A549 treated with ZK216348 at 1 μM for 4 hours (cell line): ENCODE results near the gene CCDC87. TPM values are rescaled to one million over a fixed set of nuclear protein-coding genes. Genes with fewer than 3 reads are reported as not detected.

Experiments used
- total RNA-seq: library from RNA; stranded (reverse); fragments of 200-300 nt; extraction: Qiagen RNA extraction; gene quantifications from 5 replicates; pipeline ENCODE4 v1.2.3, GENCODE V29; 2022; ENCODE audit warnings: low read depth

The CCDC87 gene
- 0.55 to 0.85 TPM (median 0.79 TPM) in 5 replicates for total RNA-seq

GRCh38 chr11:66592457-66593302 is at the start of gene CCDC87, which contains the start of gene CCS:
TSS of gene CCDC87 (minus strand) at chr11:66593063. CDS start at chr11:66593015, 48 bp downstream.
TSS of gene CCS (plus strand) at chr11:66593185. CDS start at chr11:66593262, 77 bp downstream.

GRCh38 chr11:66638177-66639065 is 45.6 kb upstream of the CCDC87 start, which contains the start of gene RBM4:
TSS of gene RBM4 (plus strand) at chr11:66638703. CDS start at chr11:66639712, 1,009 bp downstream.

GRCh38 chr11:66616379-66617154 is 23.7 kb upstream of the CCDC87 start, which contains the start of gene RBM14:
TSS of gene RBM14 (plus strand) at chr11:66616630. CDS start at chr11:66616721, 91 bp downstream.

GRCh38 chr11:66568124-66568916 is 24.5 kb downstream of the CCDC87 start, which contains the start of gene CTSF:
TSS of gene CTSF (minus strand) at chr11:66568606. CDS start at chr11:66568486, 120 bp downstream.

GRCh38 chr11:66546368-66546965 is 46.4 kb downstream of the CCDC87 start, which contains the start of gene ACTN3:
TSS of gene ACTN3 (plus strand) at chr11:66546903. CDS start at chr11:66546938, 35 bp downstream.

GRCh38 chr11:66545701-66546367 is 47.0 kb downstream of the CCDC87 start, which contains the start of gene ZDHHC24:
TSS of gene ZDHHC24 (minus strand) at chr11:66546048. CDS start at chr11:66546003, 45 bp downstream.

Other genes starting within 250 kb of the CCDC87 start
- 68.8 to 102 TPM (median 87.9 TPM) in 5 replicates for gene BRMS1, start 248.0 kb downstream of the CCDC87 start, total RNA-seq
- 11.0 to 19.7 TPM (median 18.7 TPM) in 5 replicates for gene B4GAT1, start 245.4 kb downstream of the CCDC87 start, total RNA-seq
- 2.5 to 5.8 TPM (median 5.7 TPM) in 5 replicates for gene SLC29A2, start 221.3 kb downstream of the CCDC87 start, total RNA-seq
- gene NPAS4, start 172.0 kb downstream of the CCDC87 start, total RNA-seq: not detected in 5 replicates
- gene MRPL11, start 154.2 kb downstream of the CCDC87 start, total RNA-seq: 81.3 to 121 TPM (median 106 TPM) in 5 replicates
- gene PELI3, start 126.2 kb downstream of the CCDC87 start, total RNA-seq: 3.1 to 6.5 TPM (median 5.5 TPM) in 5 replicates
- gene DPP3, start 112.6 kb downstream of the CCDC87 start, total RNA-seq: 49.5 to 57.7 TPM (median 55.3 TPM) in 5 replicates
- gene BBS1, start 82.4 kb downstream of the CCDC87 start, total RNA-seq: 7.7 to 11.6 TPM (median 9.6 TPM) in 5 replicates
- gene ZDHHC24, start 47.0 kb downstream of the CCDC87 start, total RNA-seq: 5.8 to 15.5 TPM (median 14.5 TPM) in 5 replicates
- gene ACTN3, start 46.2 kb downstream of the CCDC87 start, total RNA-seq: 0.15 TPM in 1 of 5 replicates, not detected in the others
- gene CTSF, start 24.5 kb downstream of the CCDC87 start, total RNA-seq: 27.1 to 40.9 TPM (median 32.9 TPM) in 5 replicates
- gene CCS, start 122 bp upstream of the CCDC87 start, total RNA-seq: 22.1 to 34.1 TPM (median 30.4 TPM) in 5 replicates
- 60.9 to 78.4 TPM (median 72.6 TPM) in 5 replicates for gene RBM14, start 23.6 kb upstream of the CCDC87 start, total RNA-seq
- 132 to 155 TPM (median 137 TPM) in 5 replicates for gene RBM4, start 45.6 kb upstream of the CCDC87 start, total RNA-seq
- gene RBM4B, start 84.8 kb upstream of the CCDC87 start, total RNA-seq: 15.4 to 24.4 TPM (median 21.5 TPM) in 5 replicates
- 9.3 to 14.5 TPM (median 10.5 TPM) in 5 replicates for gene SPTBN2, start 136.2 kb upstream of the CCDC87 start, total RNA-seq